Endothelial cell of umbilical vein (primary cell): ENCODE measurements around the gene OLFM2. TPM values are rescaled to one million over a fixed set of nuclear protein-coding genes. Genes with fewer than 3 reads are reported as not detected.

Experiments used
- BruUV-seq: library from RNA; stranded (reverse); fragments of 400-500 nt; replicated peaks from 2 replicates; lab custom pipeline; 2021; lab: Mats Ljungman, UMichigan
- CTCF ChIA-PET: fragments of 300-600, 350-600 bp; sonication (Branson Sonifier 250); formaldehyde crosslinking; loops from one replicate; lab custom pipeline; 2021; ENCODE audit warnings: antibody characterized with exemption, inconsistent platforms; lab: Charles Lee
- POLR2A ChIA-PET: fragments of 300-600, 350-600 bp; sonication (Branson Sonifier 250); formaldehyde crosslinking; loops from one replicate; lab custom pipeline; 2021; ENCODE audit warnings: antibody characterized with exemption, inconsistent platforms; lab: Charles Lee
- DNase-seq: peaks from one replicate; pipeline ENCODE4 v3.0.0-alpha.2; 2011; ENCODE audit warnings: low read depth, low spot score
- FAIRE-seq: peaks from 2 replicates; lab custom pipeline; 2011; peaks lifted over from hg19 to GRCh38; lab: Jason Lieb, UNC
- H2AFZ ChIP-seq: 2 replicates; pipeline ENCODE4 v1.6.0; 2012; ENCODE audit warnings: low read depth, low read length, control low read depth, inconsistent platforms
- H3K27ac ChIP-seq: 2 replicates; pipeline ENCODE4 v1.5.1; 2011; ENCODE audit warnings: low read depth, mild to moderate bottlenecking, control low read depth, low read length, moderate library complexity; ENCODE audit not compliant: insufficient read depth
- H3K27me3 ChIP-seq, 2 experiments: 2 replicates each; pipeline versions ENCODE4 v1.6.0 to v1.6.1; 2011; ENCODE audit warnings: low read length in 2 of 2, mixed read lengths in 1 of 2; ENCODE audit not compliant: control insufficient read depth in 2 of 2, insufficient read depth in 2 of 2
- H3K36me3 ChIP-seq, 2 experiments: 2 replicates in 1 of 2; 3 replicates in 1 of 2; pipeline ENCODE4 v1.5.1; 2011; ENCODE audit warnings: low read length in 2 of 2, mild to moderate bottlenecking in 1 of 2, moderate library complexity in 1 of 2; ENCODE audit not compliant: control insufficient read depth in 2 of 2, insufficient read depth in 2 of 2; ENCODE audit errors: extremely low read depth in 1 of 2
- H3K4me1 ChIP-seq: 3 replicates; pipeline ENCODE4 v1.5.1; 2011; ENCODE audit warnings: mild to moderate bottlenecking, low read length; ENCODE audit not compliant: control insufficient read depth, insufficient read depth; ENCODE audit errors: extremely low read depth
- H3K4me2 ChIP-seq: 2 replicates; pipeline ENCODE4 v1.6.1; 2011; ENCODE audit warnings: low read length, control low read depth, mixed read lengths; ENCODE audit not compliant: insufficient read depth
- H3K4me3 ChIP-seq, 3 experiments: fragments of 200-600 bp in 1 of 3; sonication (generic), shearing (Covaris generic) in 1 of 3; replicated peaks in 1 of 3; 2 replicates each; pipeline ENCODE4 v1.5.1; 2011 to 2016; ENCODE audit warnings: control low read depth in 3 of 3, low read length in 3 of 3, mild to moderate bottlenecking in 2 of 3, inconsistent platforms in 1 of 3, low read depth in 1 of 3, moderate library complexity in 1 of 3; ENCODE audit not compliant: insufficient read depth in 1 of 3
- H3K79me2 ChIP-seq: 2 replicates; pipeline ENCODE4 v1.6.0; 2012; ENCODE audit warnings: low read length, inconsistent platforms; ENCODE audit not compliant: control insufficient read depth, insufficient read depth
- H3K9ac ChIP-seq: replicated peaks from 2 replicates; pipeline ENCODE3; 2011; ENCODE audit warnings: low read length, control low read depth; ENCODE audit not compliant: insufficient read depth; ENCODE audit errors: extremely low read depth
- H3K9me1 ChIP-seq: replicated peaks from 3 replicates; pipeline ENCODE4 v1.6.0; 2011; ENCODE audit warnings: mild to moderate bottlenecking, low read length; ENCODE audit not compliant: control insufficient read depth, insufficient read depth; ENCODE audit errors: extremely low read depth
- H3K9me3 ChIP-seq: replicated peaks from 2 replicates; pipeline ENCODE4 v1.5.1; 2012; ENCODE audit warnings: low read length, inconsistent platforms; ENCODE audit not compliant: control insufficient read depth, insufficient read depth
- H4K20me1 ChIP-seq: replicated peaks from 2 replicates; pipeline ENCODE3; 2011; ENCODE audit warnings: mild to moderate bottlenecking, low read length; ENCODE audit not compliant: control insufficient read depth, insufficient read depth; ENCODE audit errors: extremely low read depth
- EZH2 ChIP-seq: IDR thresholded peaks from 2 replicates; pipeline ENCODE4 v1.6.1; 2012; ENCODE audit warnings: borderline replicate concordance, low read depth, mild to moderate bottlenecking, moderate library complexity, low read length, inconsistent platforms; ENCODE audit not compliant: severe bottlenecking
- GATA2 ChIP-seq: IDR thresholded peaks from 2 replicates; pipeline ENCODE4 v1.7.0; 2011; ENCODE audit warnings: low read depth, mild to moderate bottlenecking, moderate library complexity, mixed read lengths, low read length; ENCODE audit not compliant: insufficient read length, insufficient read depth
- JUN ChIP-seq: IDR thresholded peaks from 2 replicates; pipeline ENCODE4 v1.6.1; 2011; ENCODE audit warnings: borderline replicate concordance, low read depth; ENCODE audit not compliant: insufficient read length, insufficient read depth
- MAX ChIP-seq: IDR thresholded peaks from 2 replicates; pipeline ENCODE4 v1.6.1; 2011; ENCODE audit not compliant: insufficient read depth, insufficient read length
- MYC ChIP-seq: IDR thresholded peaks from one replicate; pipeline ENCODE4 v1.6.1; 2011; ENCODE audit warnings: mild to moderate bottlenecking, low read depth, low read length
- POLR2A ChIP-seq: IDR thresholded peaks from 2 replicates; pipeline ENCODE4 v1.6.1; 2012; ENCODE audit warnings: low read depth, mild to moderate bottlenecking, control low read depth, low read length
- POLR2AphosphoS5 ChIP-seq: IDR thresholded peaks from 2 replicates; pipeline ENCODE4 v1.6.1; 2012; ENCODE audit warnings: low read depth, mild to moderate bottlenecking, control low read depth, low read length, moderate library complexity; ENCODE audit not compliant: insufficient read depth
- dilution Hi-C: fragments of 300-500 bp; cut with MboI; formaldehyde crosslinking; loops from one replicate; pipeline ENCODE4 v1.15.0; 2019; ENCODE audit warnings: low sequenced_read_pairs; ENCODE audit not compliant: extremely low pct_ligation_motif_present
- intact Hi-C: fragments of 100-400 bp; cut with micrococcal nuclease; formaldehyde crosslinking; loops from one replicate; pipeline ENCODE4 v1.10.0; 2022
- polyA plus RNA-seq, 4 experiments: library from polyadenylated mRNA; depleted of rRNA in 3 of 4; stranded (reverse) in 3 of 4; unstranded in 1 of 4; fragments of >200 nt; gene quantifications; 2 replicates each; pipeline versions ENCODE4 v1.2.1 to v1.2.3, GENCODE V29; 2011 to 2012; ENCODE audit warnings: missing spikeins in 1 of 4
- total RNA-seq: library from RNA; stranded (reverse); gene quantifications from 2 replicates; pipeline ENCODE4 v1.2.3, GENCODE V29; 2021

OLFM2 gene
- total and polyA plus RNA-seq, 2 donors (not counting 3 experiments of a cell fraction or from before 2014, with no cell fraction given) = 0.91 to 1.9 TPM

GRCh38 chr19:9937001-9937411 is 691 bp upstream of the OLFM2 start:
- no peaks in the 10 kb centered on the region for H4K20me1 ChIP-seq
- CTCF ChIA-PET = interaction anchor here (2.6 kb wide), 1 partner anchor 91 kb away, joined by 12 read pairs; no protein-coding TSS in a partner anchor
- no peak for FAIRE-seq
- H3K27me3 ChIP-seq = peaks cover 18 to 19% of the 10 kb centered on the region in 2 experiments
- H3K9me3 ChIP-seq = no peaks in the 10 kb centered on the region
- H3K9me1 ChIP-seq = no peaks in the 10 kb centered on the region
- intact Hi-C loops = no loop called here
- DNase-seq = no peak
- H3K4me3 ChIP-seq = no peak overlapping the region
- no peak overlapping the region for H3K9ac ChIP-seq
- H3K79me2 ChIP-seq = no peaks in the 10 kb centered on the region
- dilution Hi-C loops = no loop called here
- H2AFZ ChIP-seq = no peak overlapping the region
- no peaks in the 10 kb centered on the region for H3K4me1 ChIP-seq
- no peak overlapping the region for H3K27ac ChIP-seq
- H3K36me3 ChIP-seq = no peaks in the 10 kb centered on the region
- no peak overlapping the region for H3K4me2 ChIP-seq
- TF ChIP-seq GATA2 (no peak), MYC (no peak), MAX (no peak), EZH2 (no peak)
- no TSS peak for BruUV-seq
- POLR2A ChIA-PET = interaction anchor here (0.6 kb wide), 1 partner anchor 96 kb away, joined by 3 read pairs; no protein-coding TSS in a partner anchor

GRCh38 chr19:9935506-9936325 is 599 bp downstream of the OLFM2 start:
- dilution Hi-C loops (no loop called here), intact Hi-C loops (no loop called here)
- CTCF ChIA-PET = interaction anchor here (0.6 to 1.5 kb wide), 3 partner anchors 15 to 92 kb away, joined by 3 to 12 read pairs (median 5); no protein-coding TSS in a partner anchor
- POLR2A ChIA-PET = no interaction called here
- Histone ChIP-seq H3K9ac (no peak overlapping the region), H3K27me3 (peaks cover 18 to 19% of the 10 kb centered on the region in 2 experiments), H3K9me1 (no peaks in the 10 kb centered on the region), H3K79me2 (no peaks in the 10 kb centered on the region), H3K36me3 (no peaks in the 10 kb centered on the region), H3K4me2 (no peak overlapping the region), H3K4me1 (no peaks in the 10 kb centered on the region), H2AFZ (no peak overlapping the region), H3K9me3 (no peaks in the 10 kb centered on the region), H4K20me1 (no peaks in the 10 kb centered on the region), H3K4me3 (no peak overlapping the region), H3K27ac (no peak overlapping the region)
- TF ChIP-seq POLR2A (no peak), MAX (no peak), EZH2 (peak; percentile 64), JUN (no peak), MYC (no peak), POLR2AphosphoS5 (no peak), GATA2 (no peak)
- FAIRE-seq (no peak), DNase-seq (no peak)
- BruUV-seq = no TSS peak
